ENCODE results near the gene FOSL2.

FOSL2 gene

GRCh38 chr2:28432362-28432761 is 39.7 kb downstream of the FOSL2 start:
- no peak for DNase-seq (ENCODE audit: low spot score)

GRCh38 chr2:28433215-28433614 is 40.6 kb downstream of the FOSL2 start:
- DNase-seq (ENCODE audit: low spot score) = no peak

- no peak for DNase-seq (ENCODE audit: low spot score)
Observed at GRCh38 chr2:28433935-28434599, 41.4 kb downstream of the FOSL2 start.

GRCh38 chr2:28434600-28434989 is 41.9 kb downstream of the FOSL2 start:
- DNase-seq (ENCODE audit: low spot score) = no peak

- no peak for DNase-seq (ENCODE audit: low spot score)
Observed at GRCh38 chr2:28435241-28435640, 42.6 kb downstream of the FOSL2 start.

GRCh38 chr2:28435814-28436351 is 43.2 kb downstream of the FOSL2 start:
- DNase-seq (ENCODE audit: low spot score) = no peak

GRCh38 chr2:28436525-28437051 is 43.9 kb downstream of the FOSL2 start:
- no peak for DNase-seq (ENCODE audit: low spot score)

GRCh38 chr2:28437149-28437835 is 44.6 kb downstream of the FOSL2 start:
- no peak for DNase-seq (ENCODE audit: low spot score)

- DNase-seq (ENCODE audit: low spot score) = no peak
Observed at GRCh38 chr2:28437918-28438317, 45.3 kb downstream of the FOSL2 start.

GRCh38 chr2:28438532-28439063 is 45.9 kb downstream of the FOSL2 start:
- no peak for DNase-seq (ENCODE audit: low spot score)

GRCh38 chr2:28439127-28439526 is 46.5 kb downstream of the FOSL2 start:
- no peak for DNase-seq (ENCODE audit: low spot score)

- DNase-seq (ENCODE audit: low spot score) = no peak
Observed at GRCh38 chr2:28439763-28440162, 47.1 kb downstream of the FOSL2 start.

- no peak for DNase-seq (ENCODE audit: low spot score)
Observed at GRCh38 chr2:28442328-28442727, 49.7 kb downstream of the FOSL2 start.

GRCh38 chr2:28444956-28445355 is 52.3 kb downstream of the FOSL2 start:
- no peak for DNase-seq (ENCODE audit: low spot score)

GRCh38 chr2:28445448-28446258 is 53.0 kb downstream of the FOSL2 start:
- peak; percentile 93 for DNase-seq (ENCODE audit: low spot score)

GRCh38 chr2:28446531-28446930 is 53.9 kb downstream of the FOSL2 start:
- DNase-seq (ENCODE audit: low spot score) = no peak

GRCh38 chr2:28447086-28447485 is 54.4 kb downstream of the FOSL2 start:
- no peak for DNase-seq (ENCODE audit: low spot score)

GRCh38 chr2:28447943-28448792 is 55.5 kb downstream of the FOSL2 start:
- DNase-seq (ENCODE audit: low spot score) = peak; percentile 62

- no peak for DNase-seq (ENCODE audit: low spot score)
Observed at GRCh38 chr2:28448793-28449100, 56.1 kb downstream of the FOSL2 start.

GRCh38 chr2:28449126-28449487 is 56.4 kb downstream of the FOSL2 start:
- no peak for DNase-seq (ENCODE audit: low spot score)

Data from hepatic stellate cell (primary cell).